HCT116 (cell line): ENCODE data around the gene PLEKHG5.

Experiments used
- POLR2A ChIP-seq: IDR thresholded peaks from 2 replicates; pipeline ENCODE4 v1.7.0; 2011; ENCODE audit warnings: borderline replicate concordance; ENCODE audit not compliant: insufficient read depth, insufficient read length; ENCODE audit errors: extremely low read depth
- RAD21 ChIP-seq: IDR thresholded peaks from 2 replicates; pipeline ENCODE4 v1.6.1; 2012; ENCODE audit warnings: low read depth, mild to moderate bottlenecking
- TF ChIP-seq, protein P1 (sequence below), 3 experiments: fragments of 200-600 bp in 1 of 3; sonication (generic) in 1 of 3; IDR thresholded peaks in 2 of 3; conservative IDR thresholded peaks in 1 of 3; 2 replicates each; pipeline ENCODE4 v1.5.1; 2012 to 2017; ENCODE audit warnings: low read depth in 2 of 3, low read length in 2 of 3, antibody characterized with exemption in 1 of 3, borderline replicate concordance in 1 of 3, control low read depth in 1 of 3, mild to moderate bottlenecking in 1 of 3, mixed read lengths in 1 of 3, mixed run types in 1 of 3, moderate library complexity in 1 of 3; ENCODE audit not compliant: insufficient read depth in 1 of 3

GRCh38 chr1:6509220-6509918 is 17.9 kb upstream of the PLEKHG5 start:
- TF ChIP-seq, protein P1, sequence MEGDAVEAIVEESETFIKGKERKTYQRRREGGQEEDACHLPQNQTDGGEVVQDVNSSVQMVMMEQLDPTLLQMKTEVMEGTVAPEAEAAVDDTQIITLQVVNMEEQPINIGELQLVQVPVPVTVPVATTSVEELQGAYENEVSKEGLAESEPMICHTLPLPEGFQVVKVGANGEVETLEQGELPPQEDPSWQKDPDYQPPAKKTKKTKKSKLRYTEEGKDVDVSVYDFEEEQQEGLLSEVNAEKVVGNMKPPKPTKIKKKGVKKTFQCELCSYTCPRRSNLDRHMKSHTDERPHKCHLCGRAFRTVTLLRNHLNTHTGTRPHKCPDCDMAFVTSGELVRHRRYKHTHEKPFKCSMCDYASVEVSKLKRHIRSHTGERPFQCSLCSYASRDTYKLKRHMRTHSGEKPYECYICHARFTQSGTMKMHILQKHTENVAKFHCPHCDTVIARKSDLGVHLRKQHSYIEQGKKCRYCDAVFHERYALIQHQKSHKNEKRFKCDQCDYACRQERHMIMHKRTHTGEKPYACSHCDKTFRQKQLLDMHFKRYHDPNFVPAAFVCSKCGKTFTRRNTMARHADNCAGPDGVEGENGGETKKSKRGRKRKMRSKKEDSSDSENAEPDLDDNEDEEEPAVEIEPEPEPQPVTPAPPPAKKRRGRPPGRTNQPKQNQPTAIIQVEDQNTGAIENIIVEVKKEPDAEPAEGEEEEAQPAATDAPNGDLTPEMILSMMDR (IDR thresholded peaks at IDR 0.05 in 2 of 3, conservative IDR thresholded peaks at IDR 0.05 in 1 of 3; ENCODE audit: borderline replicate concordance in 1 of 3, insufficient read depth in 1 of 3, low read depth in 2 of 3, low read length in 2 of 3): no peak
- TF ChIP-seq POLR2A: no peak
- TF ChIP-seq RAD21: no peak
